Transverse colon (tissue), 4 donors: ENCODE data around the gene TRIM68. TPM values are rescaled to one million over a fixed set of nuclear protein-coding genes. Genes with fewer than 3 reads are reported as not detected.

ENCODE experiments used
- DNase-seq: peaks from one replicate; pipeline ENCODE4 v3.0.0-alpha.2; 2019
- H3K27ac ChIP-seq, 4 donors: fragments of 200-600 bp; sonication (generic); 2 replicates each; pipeline ENCODE4 v1.5.1; 2016 to 2018; ENCODE audit warnings: inconsistent platforms in 4 of 4
- H3K27me3 ChIP-seq: fragments of 200-600 bp; sonication (generic); 2 replicates; pipeline ENCODE4 v1.5.1; 2017; ENCODE audit warnings: inconsistent platforms
- H3K36me3 ChIP-seq, 4 donors: fragments of 200-600 bp; sonication (generic); 2 replicates each; pipeline ENCODE4 v1.5.1; 2017 to 2019; ENCODE audit warnings: inconsistent platforms in 4 of 4
- H3K4me1 ChIP-seq, 4 donors: fragments of 200-600 bp; sonication (generic); 2 replicates each; pipeline ENCODE4 v1.5.1; 2017 to 2020; ENCODE audit warnings: inconsistent platforms in 4 of 4
- H3K4me3 ChIP-seq, 4 donors: fragments of 200-600 bp; sonication (generic); 1 replicate in 1 of 4; 2 replicates in 3 of 4; pipeline versions ENCODE4 v1.5.1 to v1.6.1; 2017 to 2019; ENCODE audit warnings: inconsistent platforms in 4 of 4
- H3K9me3 ChIP-seq, 2 donors: fragments of 200-600 bp; sonication (generic); 2 replicates each; pipeline ENCODE4 v1.5.1; 2017 to 2019; ENCODE audit warnings: inconsistent platforms in 2 of 2
- CTCF ChIP-seq, 5 experiments: fragments of 200-600 bp in 3 of 5; fragments of 450-650 bp in 2 of 5; sonication (generic) in 3 of 5; IDR thresholded peaks; 1 replicate in 2 of 5; 2 replicates in 3 of 5; pipeline ENCODE4 v1.5.1; 2016 to 2017; ENCODE audit warnings: antibody characterized with exemption in 5 of 5, inconsistent platforms in 3 of 5, mild to moderate bottlenecking in 2 of 5, moderate library complexity in 1 of 5
- EP300 ChIP-seq: sonication (generic); formaldehyde crosslinking; IDR thresholded peaks from one replicate; pipeline ENCODE4 v1.6.1; 2017; ENCODE audit warnings: antibody characterized with exemption, low read depth
- POLR2A ChIP-seq: fragments of 450-650 bp; IDR thresholded peaks from one replicate; pipeline ENCODE4 v1.6.1; 2016; ENCODE audit warnings: antibody characterized with exemption, mild to moderate bottlenecking, moderate library complexity
- POLR2AphosphoS5 ChIP-seq, 3 donors: sonication (generic); formaldehyde crosslinking; IDR thresholded peaks; one replicate each; pipeline ENCODE4 v1.6.1; 2016; ENCODE audit warnings: antibody characterized with exemption in 3 of 3
- WGBS, 2 donors: methylation state at CpG; one replicate each; pipeline ENCODE4 v1.1.5; 2018; ENCODE audit warnings: low coverage in 1 of 2; 5-methylcytosine and 5-hydroxymethylcytosine counted together
- in situ Hi-C, 4 donors: fragments of 200-750 bp; cut with MboI; loops; one replicate each; pipeline versions ENCODE4 v1.15.0 to v1.15.1; 2017; ENCODE audit warnings: low sequenced_read_pairs in 3 of 4, low pct_ligation_motif_present in 1 of 4, low pct_unique_long_range_greater_than_20kb in 1 of 4
- intact Hi-C: fragments of 100-400 bp; cut with DNase I; formaldehyde crosslinking; loops from one replicate; pipeline ENCODE4 v1.15.1; 2023; ENCODE audit warnings: low total_unique reads
- total RNA-seq, 4 donors: library from RNA; depleted of rRNA; stranded (reverse); fragments of >200 nt; gene quantifications; one replicate each; pipeline ENCODE4 v1.1.0, GENCODE V29; 2016

The TRIM68 gene
- total RNA-seq, 4 donors from 2014 or later = 12.1 to 30.2 (median 19.9) TPM

GRCh38 chr11:4636962-4637661 lies 29.1 kb upstream of the TRIM68 start, which contains the start of gene OR51D1:
TSS of gene OR51D1 (plus strand) at chr11:4637477. CDS start at chr11:4639791, 2,314 bp downstream.
- in situ Hi-C loops (loop anchor here (10.0 to 25.0 kb wide), 3 partner anchors 200 to 375 kb away; partner anchors contain the start of gene OR51S1 (in 1 of the 4)), intact Hi-C loops (loop anchor here (5.0 kb wide), 1 partner anchor 190 kb away; no protein-coding TSS in a partner anchor)
- no peak for TF ChIP-seq POLR2A
- peak; percentile 74 to 90 (median 84) for TF ChIP-seq CTCF (IDR thresholded peaks at IDR 0.05)
- H3K27ac ChIP-seq = no peak within 1 kb of the TSS
- 37% methylated on average over 21 of the region's 21 CpGs; no CpG with 5 or more reads in 1 of the 2 donors for WGBS, 2 donors
- H3K4me3 ChIP-seq = peak within 1 kb of the TSS in 2 of 4 donors; percentile 4 to 15
- H3K9me3 ChIP-seq = no peaks in the 10 kb centered on the region
- H3K4me1 ChIP-seq = peaks cover 0 to 4% (median 0%) of the 10 kb centered on the region in 4 donors
- no peaks in the 10 kb centered on the region for H3K36me3 ChIP-seq
- peaks cover 3% of the 10 kb centered on the region for H3K27me3 ChIP-seq
- DNase-seq = peak; percentile 77

GRCh38 chr11:4636136-4636535 lies 28.1 kb upstream of the TRIM68 start:
- H3K36me3 ChIP-seq = no peaks in the 10 kb centered on the region
- H3K4me1 ChIP-seq = peaks cover 0 to 4% (median 0%) of the 10 kb centered on the region in 4 donors
- no peaks in the 10 kb centered on the region for H3K9me3 ChIP-seq
- intact Hi-C loops = loop anchor here (5.0 kb wide), 1 partner anchor 191 kb away; no protein-coding TSS in a partner anchor
- peaks cover 3% of the 10 kb centered on the region for H3K27me3 ChIP-seq
- no peak for TF ChIP-seq POLR2A
- DNase-seq = no peak
- no peak overlapping the region for H3K27ac ChIP-seq
- no peak overlapping the region for H3K4me3 ChIP-seq
- 67 to 76% methylated on average over 2 of the region's 2 CpGs for WGBS, 2 donors
- in situ Hi-C loops = loop anchor here (10.0 to 25.0 kb wide), 3 partner anchors 201 to 376 kb away; partner anchors contain the start of gene OR51S1 (in 1 of the 4)

- H3K27me3 ChIP-seq = no peaks in the 10 kb centered on the region
- 44% methylated on average over 11 to 15 of the region's 15 CpGs for WGBS, 2 donors
- intact Hi-C loops = loop anchor here (5.0 to 10.0 kb wide), 2 partner anchors 206 to 378 kb away; no protein-coding TSS in a partner anchor
- H3K27ac ChIP-seq = no peak overlapping the region
- no peaks in the 10 kb centered on the region for H3K36me3 ChIP-seq
- H3K4me1 ChIP-seq = no peaks in the 10 kb centered on the region
- in situ Hi-C loops = loop anchor here (25.0 kb wide), 2 partner anchors 211 to 386 kb away; partner anchors contain the start of gene OR51S1 (in 1 of the 4)
- peak; percentile 74 for DNase-seq
- no peaks in the 10 kb centered on the region for H3K9me3 ChIP-seq
- H3K4me3 ChIP-seq = no peak overlapping the region
- TF ChIP-seq CTCF (IDR thresholded peaks at IDR 0.05) (peak; percentile 67 to 81 (median 68)), POLR2AphosphoS5 (IDR thresholded peaks at IDR 0.05) (no peak)
Measured at GRCh38 chr11:4626207-4627099, 18.4 kb upstream of the TRIM68 start.

- Histone ChIP-seq H3K4me3 (no peak overlapping the region), H3K27me3 (no peaks in the 10 kb centered on the region), H3K36me3 (no peaks in the 10 kb centered on the region), H3K4me1 (no peaks in the 10 kb centered on the region), H3K27ac (no peak overlapping the region), H3K9me3 (no peaks in the 10 kb centered on the region)
- in situ Hi-C loops = no loop called here
- intact Hi-C loops = no loop called here
- 51 to 64% methylated on average over 4 to 9 of the region's 9 CpGs for WGBS, 2 donors
- TF ChIP-seq CTCF (IDR thresholded peaks at IDR 0.05) = no peak
- TF ChIP-seq POLR2A = no peak
- no peak for TF ChIP-seq POLR2AphosphoS5 (IDR thresholded peaks at IDR 0.05)
- TF ChIP-seq EP300 = no peak
- peak; percentile 20 for DNase-seq
Measured at GRCh38 chr11:4619514-4619913, 11.5 kb upstream of the TRIM68 start.
